ENCODE results near the gene JMJD4.

- TF ChIP-seq SRF (CRISPR knock-in tag; IDR thresholded peaks at IDR 0.05) (no peak), TFAP4 (CRISPR knock-in tag; IDR thresholded peaks at IDR 0.05; ENCODE audit: borderline replicate concordance) (no peak), CTCF (IDR thresholded peaks at IDR 0.05 in 2 of 3, conservative IDR thresholded peaks at IDR 0.05 in 1 of 3; ENCODE audit: insufficient read depth in 2 of 3, low read depth in 1 of 3, low read length in 3 of 3) (no peak), RFX1 (IDR thresholded peaks at IDR 0.05) (no peak), YY1 (IDR thresholded peaks at IDR 0.05; ENCODE audit: borderline replicate concordance in 1 of 3, control insufficient read depth in 1 of 3, extremely low read depth in 1 of 3, insufficient read depth in 3 of 3, insufficient read length in 1 of 3, insufficient replicate concordance in 2 of 3, low read depth in 1 of 3, low read length in 2 of 3) (no peak), ATF1 (CRISPR knock-in tag; IDR thresholded peaks at IDR 0.05) (no peak), ATF1 (tag; IDR thresholded peaks at IDR 0.05) (no peak), POLR2AphosphoS5 (IDR thresholded peaks at IDR 0.05; ENCODE audit: control insufficient read depth, insufficient read depth, low read depth, low read length) (no peak), ZNF76 (CRISPR knock-in tag; IDR thresholded peaks at IDR 0.05; ENCODE audit: borderline replicate concordance) (no peak), TSHZ1 (CRISPR knock-in tag; IDR thresholded peaks at IDR 0.05) (no peak), XRCC3 (IDR thresholded peaks at IDR 0.05) (no peak), MAZ (CRISPR knock-in tag; conservative IDR thresholded peaks at IDR 0.05 in 1 of 2, IDR thresholded peaks at IDR 0.05 in 1 of 2) (no peak), ZBTB8A (IDR thresholded peaks at IDR 0.05; ENCODE audit: partially characterized antibody) (no peak), ZNF124 (CRISPR knock-in tag; IDR thresholded peaks at IDR 0.05) (no peak)
These were observed 2.4 kb downstream of the JMJD4 start for GRCh38 chr1:227732586-227733308.
